Measurements from ENCODE around the gene IGSF23.

The IGSF23 gene

GRCh38 chr19:44570984-44571684 is 42.2 kb upstream of the IGSF23 start:
- no peak overlapping the region for H3K27ac ChIP-seq (ENCODE audit: low read depth, low read length)
- H3K4me2 ChIP-seq (ENCODE audit: low read length), result no peak overlapping the region
- H4K12ac ChIP-seq (ENCODE audit: low read depth, low read length), result no peak overlapping the region
- H2BK120ac ChIP-seq (ENCODE audit: insufficient read depth, low read length, poor library complexity), result no peak overlapping the region
- WGBS (ENCODE audit: extremely low coverage, insufficient coverage, insufficient read length), result no CpG with 5 or more reads among the region's 13 CpGs
- no peaks in the 10 kb centered on the region for H3K79me1 ChIP-seq (ENCODE audit: low read length)
- peak; percentile 75 to 95 for DNase-seq
- no peak overlapping the region for H4K91ac ChIP-seq (ENCODE audit: low read depth, low read length)
- H3K14ac ChIP-seq (ENCODE audit: low read length), result no peak overlapping the region
- H3K27me3 ChIP-seq (ENCODE audit: insufficient read depth, low read length), result no peaks in the 10 kb centered on the region
- no peaks in the 10 kb centered on the region for H3K79me2 ChIP-seq (ENCODE audit: control insufficient read depth, insufficient read depth, low read length, poor library complexity)
- no peak overlapping the region for H2AK5ac ChIP-seq (ENCODE audit: low read length)
- H4K8ac ChIP-seq (ENCODE audit: low read depth, low read length), result no peak overlapping the region
- peaks cover 2% of the 10 kb centered on the region for H3K9me3 ChIP-seq (ENCODE audit: insufficient read depth, low read depth, low read length)
- H3K18ac ChIP-seq (ENCODE audit: low read length), result no peak overlapping the region
- no peaks in the 10 kb centered on the region for H3K36me3 ChIP-seq (ENCODE audit: control insufficient read depth in 1 of 2, insufficient read depth in 2 of 2, low read length in 2 of 2)
- H3K4ac ChIP-seq (ENCODE audit: low read depth, low read length), result no peak overlapping the region
- no peaks in the 10 kb centered on the region for H3K4me1 ChIP-seq (ENCODE audit: control insufficient read depth in 1 of 2, insufficient read depth in 2 of 2, low read length in 2 of 2)
- H2BK5ac ChIP-seq (ENCODE audit: low read depth, low read length, poor library complexity), result no peak overlapping the region
- H3K4me3 ChIP-seq (ENCODE audit: low read depth, low read length), result no peak overlapping the region
- H2AFZ ChIP-seq (ENCODE audit: insufficient read depth, low read length, poor library complexity), result no peak overlapping the region
- H3K9ac ChIP-seq (ENCODE audit: low read length), result no peak overlapping the region
- no peak overlapping the region for H3K23ac ChIP-seq (ENCODE audit: low read length)
- no peak overlapping the region for H2BK12ac ChIP-seq (ENCODE audit: low read length)

- no peaks in the 10 kb centered on the region for H3K27me3 ChIP-seq (ENCODE audit: insufficient read depth, low read length)
- H4K8ac ChIP-seq (ENCODE audit: low read depth, low read length), result no peak overlapping the region
- DNase-seq, result no peak
- H3K18ac ChIP-seq (ENCODE audit: low read length), result no peak overlapping the region
- H3K79me2 ChIP-seq (ENCODE audit: control insufficient read depth, insufficient read depth, low read length, poor library complexity), result no peaks in the 10 kb centered on the region
- no peak overlapping the region for H2BK12ac ChIP-seq (ENCODE audit: low read length)
- H2AFZ ChIP-seq (ENCODE audit: insufficient read depth, low read length, poor library complexity), result no peak overlapping the region
- no peaks in the 10 kb centered on the region for H3K79me1 ChIP-seq (ENCODE audit: low read length)
- H3K23ac ChIP-seq (ENCODE audit: low read length), result no peak overlapping the region
- no peak overlapping the region for H2BK120ac ChIP-seq (ENCODE audit: insufficient read depth, low read length, poor library complexity)
- H4K91ac ChIP-seq (ENCODE audit: low read depth, low read length), result no peak overlapping the region
- no peak overlapping the region for H3K4me3 ChIP-seq (ENCODE audit: low read depth, low read length)
- no peak overlapping the region for H3K9ac ChIP-seq (ENCODE audit: low read length)
- no peak overlapping the region for H2BK5ac ChIP-seq (ENCODE audit: low read depth, low read length, poor library complexity)
- no peak overlapping the region for H3K14ac ChIP-seq (ENCODE audit: low read length)
- H3K4me1 ChIP-seq (ENCODE audit: control insufficient read depth in 1 of 2, insufficient read depth in 2 of 2, low read length in 2 of 2), result no peaks in the 10 kb centered on the region
- no peaks in the 10 kb centered on the region for H3K36me3 ChIP-seq (ENCODE audit: control insufficient read depth in 1 of 2, insufficient read depth in 2 of 2, low read length in 2 of 2)
- H3K27ac ChIP-seq (ENCODE audit: low read depth, low read length), result no peak overlapping the region
- no peak overlapping the region for H4K12ac ChIP-seq (ENCODE audit: low read depth, low read length)
- no peak overlapping the region for H3K4ac ChIP-seq (ENCODE audit: low read depth, low read length)
- peaks cover 2% of the 10 kb centered on the region for H3K9me3 ChIP-seq (ENCODE audit: insufficient read depth, low read depth, low read length)
- H3K4me2 ChIP-seq (ENCODE audit: low read length), result no peak overlapping the region
- WGBS (ENCODE audit: extremely low coverage, insufficient coverage, insufficient read length), result no CpG with 5 or more reads among the region's 5 CpGs
- no peak overlapping the region for H2AK5ac ChIP-seq (ENCODE audit: low read length)
These were observed 41.4 kb upstream of the IGSF23 start for GRCh38 chr19:44571830-44572580.

GRCh38 chr19:44572581-44572900 is 40.8 kb upstream of the IGSF23 start:
- Histone ChIP-seq H4K91ac (ENCODE audit: low read depth, low read length) (no peak overlapping the region), H3K79me2 (ENCODE audit: control insufficient read depth, insufficient read depth, low read length, poor library complexity) (no peaks in the 10 kb centered on the region), H3K4me2 (ENCODE audit: low read length) (no peak overlapping the region), H3K4me3 (ENCODE audit: low read depth, low read length) (no peak overlapping the region), H2BK120ac (ENCODE audit: insufficient read depth, low read length, poor library complexity) (no peak overlapping the region), H3K9me3 (ENCODE audit: insufficient read depth, low read depth, low read length) (peaks cover 2% of the 10 kb centered on the region), H3K18ac (ENCODE audit: low read length) (no peak overlapping the region), H2AFZ (ENCODE audit: insufficient read depth, low read length, poor library complexity) (no peak overlapping the region), H3K14ac (ENCODE audit: low read length) (no peak overlapping the region), H3K36me3 (ENCODE audit: control insufficient read depth in 1 of 2, insufficient read depth in 2 of 2, low read length in 2 of 2) (no peaks in the 10 kb centered on the region), H3K27me3 (ENCODE audit: insufficient read depth, low read length) (no peaks in the 10 kb centered on the region), H2BK12ac (ENCODE audit: low read length) (no peak overlapping the region), H3K23ac (ENCODE audit: low read length) (no peak overlapping the region), H3K4me1 (ENCODE audit: control insufficient read depth in 1 of 2, insufficient read depth in 2 of 2, low read length in 2 of 2) (no peaks in the 10 kb centered on the region), H3K4ac (ENCODE audit: low read depth, low read length) (no peak overlapping the region), H4K8ac (ENCODE audit: low read depth, low read length) (no peak overlapping the region), H4K12ac (ENCODE audit: low read depth, low read length) (no peak overlapping the region), H2BK5ac (ENCODE audit: low read depth, low read length, poor library complexity) (no peak overlapping the region), H3K27ac (ENCODE audit: low read depth, low read length) (no peak overlapping the region), H2AK5ac (ENCODE audit: low read length) (no peak overlapping the region), H3K79me1 (ENCODE audit: low read length) (no peaks in the 10 kb centered on the region), H3K9ac (ENCODE audit: low read length) (no peak overlapping the region)
- no CpG with 5 or more reads among the region's 4 CpGs for WGBS (ENCODE audit: extremely low coverage, insufficient coverage, insufficient read length)
- no peak for DNase-seq

GRCh38 chr19:44573183-44573582 is 40.2 kb upstream of the IGSF23 start:
- Histone ChIP-seq H4K91ac (ENCODE audit: low read depth, low read length) (no peak overlapping the region), H3K14ac (ENCODE audit: low read length) (no peak overlapping the region), H2BK120ac (ENCODE audit: insufficient read depth, low read length, poor library complexity) (no peak overlapping the region), H4K8ac (ENCODE audit: low read depth, low read length) (no peak overlapping the region), H3K4me1 (ENCODE audit: control insufficient read depth in 1 of 2, insufficient read depth in 2 of 2, low read length in 2 of 2) (no peaks in the 10 kb centered on the region), H3K23ac (ENCODE audit: low read length) (no peak overlapping the region), H3K9ac (ENCODE audit: low read length) (no peak overlapping the region), H4K12ac (ENCODE audit: low read depth, low read length) (no peak overlapping the region), H2AK5ac (ENCODE audit: low read length) (no peak overlapping the region), H2BK5ac (ENCODE audit: low read depth, low read length, poor library complexity) (no peak overlapping the region), H3K9me3 (ENCODE audit: insufficient read depth, low read depth, low read length) (peaks cover 2% of the 10 kb centered on the region), H3K79me2 (ENCODE audit: control insufficient read depth, insufficient read depth, low read length, poor library complexity) (no peaks in the 10 kb centered on the region), H3K4ac (ENCODE audit: low read depth, low read length) (no peak overlapping the region), H2BK12ac (ENCODE audit: low read length) (no peak overlapping the region), H3K79me1 (ENCODE audit: low read length) (no peaks in the 10 kb centered on the region), H3K4me2 (ENCODE audit: low read length) (no peak overlapping the region), H3K27me3 (ENCODE audit: insufficient read depth, low read length) (no peaks in the 10 kb centered on the region), H3K18ac (ENCODE audit: low read length) (no peak overlapping the region), H3K36me3 (ENCODE audit: control insufficient read depth in 1 of 2, insufficient read depth in 2 of 2, low read length in 2 of 2) (no peaks in the 10 kb centered on the region), H2AFZ (ENCODE audit: insufficient read depth, low read length, poor library complexity) (no peak overlapping the region), H3K4me3 (ENCODE audit: low read depth, low read length) (no peak overlapping the region), H3K27ac (ENCODE audit: low read depth, low read length) (no peak overlapping the region)
- no peak for DNase-seq
- WGBS (ENCODE audit: extremely low coverage, insufficient coverage, insufficient read length), result no CpG with 5 or more reads among the region's 4 CpGs
